GM10266 (cell line): ENCODE data around the gene PAX3.

ENCODE experiments used
- DNase-seq: peaks from one replicate; pipeline ENCODE4 v3.0.0; 2012; ENCODE audit errors: extremely low spot score
- TF ChIP-seq, protein P1 (sequence below): IDR thresholded peaks from 2 replicates; pipeline ENCODE4 v1.5.1; 2012; ENCODE audit warnings: mild to moderate bottlenecking, low read depth; ENCODE audit not compliant: control insufficient read depth, insufficient read depth; ENCODE audit errors: missing control alignments

Gene PAX3

DNA sequence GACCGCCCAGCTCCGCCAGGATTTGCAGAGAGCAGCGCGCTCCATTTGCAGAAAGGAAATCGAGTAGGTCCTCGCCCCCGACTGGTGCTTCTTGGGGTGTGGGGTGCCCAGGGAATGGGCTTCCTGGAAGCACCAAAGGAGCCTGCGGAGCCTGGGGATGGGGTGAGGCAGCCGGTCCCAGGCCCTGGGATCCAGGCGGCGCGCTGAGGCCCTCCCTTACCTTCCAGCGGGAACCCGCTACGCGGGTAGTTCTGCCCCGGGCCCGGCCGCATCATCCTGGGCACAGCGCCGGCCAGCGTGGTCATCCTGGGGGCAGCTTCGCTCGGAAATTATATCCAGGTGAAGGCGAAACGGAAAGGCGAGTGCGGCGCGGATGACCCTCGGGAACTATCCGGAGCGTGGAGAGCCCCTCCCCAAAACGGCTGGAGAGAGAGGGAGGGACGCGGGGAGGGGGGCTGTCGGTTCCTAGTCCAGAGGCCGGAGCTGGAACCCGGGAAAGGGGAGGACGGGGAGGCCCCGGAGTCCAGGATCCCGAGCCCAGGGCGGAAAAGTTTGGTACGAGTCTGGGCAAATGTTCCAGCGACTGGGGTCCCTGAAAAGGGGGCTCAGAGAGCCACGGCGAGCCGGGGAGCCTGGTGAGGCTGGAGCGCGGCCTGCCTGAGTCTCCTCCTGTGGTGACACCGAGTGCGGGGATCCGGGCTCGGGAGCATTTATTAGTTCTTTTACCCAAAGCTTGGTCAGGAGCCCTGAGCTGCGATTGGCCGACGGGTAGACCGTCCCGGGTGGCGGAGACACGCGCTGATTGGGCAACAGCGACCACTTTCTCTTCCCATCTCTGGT is at the start of gene PAX3:
TSS of gene PAX3 (minus strand) at position 688 of the 840 bp plus-strand sequence. CDS start at position 305, 383 bp downstream.
- TF ChIP-seq, protein P1, sequence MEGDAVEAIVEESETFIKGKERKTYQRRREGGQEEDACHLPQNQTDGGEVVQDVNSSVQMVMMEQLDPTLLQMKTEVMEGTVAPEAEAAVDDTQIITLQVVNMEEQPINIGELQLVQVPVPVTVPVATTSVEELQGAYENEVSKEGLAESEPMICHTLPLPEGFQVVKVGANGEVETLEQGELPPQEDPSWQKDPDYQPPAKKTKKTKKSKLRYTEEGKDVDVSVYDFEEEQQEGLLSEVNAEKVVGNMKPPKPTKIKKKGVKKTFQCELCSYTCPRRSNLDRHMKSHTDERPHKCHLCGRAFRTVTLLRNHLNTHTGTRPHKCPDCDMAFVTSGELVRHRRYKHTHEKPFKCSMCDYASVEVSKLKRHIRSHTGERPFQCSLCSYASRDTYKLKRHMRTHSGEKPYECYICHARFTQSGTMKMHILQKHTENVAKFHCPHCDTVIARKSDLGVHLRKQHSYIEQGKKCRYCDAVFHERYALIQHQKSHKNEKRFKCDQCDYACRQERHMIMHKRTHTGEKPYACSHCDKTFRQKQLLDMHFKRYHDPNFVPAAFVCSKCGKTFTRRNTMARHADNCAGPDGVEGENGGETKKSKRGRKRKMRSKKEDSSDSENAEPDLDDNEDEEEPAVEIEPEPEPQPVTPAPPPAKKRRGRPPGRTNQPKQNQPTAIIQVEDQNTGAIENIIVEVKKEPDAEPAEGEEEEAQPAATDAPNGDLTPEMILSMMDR, result no peak
- no peak for DNase-seq

DNA sequence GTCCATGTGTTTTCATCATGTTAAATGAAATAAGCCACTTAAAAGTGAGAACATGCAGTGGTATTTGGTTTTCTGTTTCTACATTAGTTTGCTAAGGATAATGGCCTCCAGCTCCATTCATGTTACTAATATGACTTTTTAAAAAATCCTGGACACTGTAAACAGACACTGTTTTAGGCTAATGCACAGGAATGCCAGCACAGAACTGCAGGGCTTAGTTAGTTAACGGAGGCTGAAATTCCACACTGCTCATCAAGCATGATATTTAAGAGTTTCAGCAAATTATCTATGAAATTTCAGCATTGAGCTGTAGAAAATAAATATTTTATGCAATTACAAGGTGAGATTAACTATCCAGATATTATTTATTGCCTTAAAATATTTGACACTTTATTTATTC is 42.5 kb upstream of the PAX3 start:
- DNase-seq, result no peak
- TF ChIP-seq, protein P1, result no peak

DNA sequence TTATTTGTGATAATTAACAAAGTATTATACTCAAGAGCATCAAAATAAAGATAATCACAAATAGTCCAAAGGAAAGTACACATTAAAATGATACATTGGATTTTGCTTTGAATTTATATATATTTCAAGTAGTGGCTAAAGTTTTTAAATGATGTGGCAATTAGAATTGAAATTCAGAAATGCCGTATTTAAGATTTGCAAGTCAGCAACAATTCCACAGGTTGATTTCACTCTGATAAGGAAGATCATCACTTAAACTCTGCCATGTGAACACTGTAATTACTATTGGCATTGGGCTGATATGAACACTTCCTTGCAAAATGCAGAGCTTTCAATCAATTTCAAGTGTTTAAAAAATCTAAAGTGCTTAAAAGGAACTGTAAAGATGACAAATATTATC is 39.6 kb upstream of the PAX3 start:
- DNase-seq, result no peak

DNA sequence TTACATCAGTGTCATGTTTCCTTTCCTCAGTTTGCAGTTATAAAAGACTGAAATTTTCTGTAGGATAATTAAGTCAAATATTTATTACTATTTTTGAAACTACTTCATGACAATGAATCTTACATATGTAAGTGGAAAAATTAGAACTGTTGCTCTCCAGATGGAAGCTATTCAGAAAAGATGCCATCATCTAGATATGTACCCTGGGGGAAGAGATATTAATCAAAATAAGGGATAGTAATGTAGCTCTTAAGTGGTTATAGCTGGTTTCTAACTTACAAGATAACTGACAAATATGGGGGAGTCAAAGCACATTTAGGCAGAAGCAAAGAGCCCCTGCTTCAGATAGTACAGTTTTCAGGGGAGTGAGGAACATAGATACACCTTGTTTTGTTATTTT is 38.1 kb upstream of the PAX3 start:
- TF ChIP-seq, protein P1, result no peak
- DNase-seq, result no peak

More for the DNA sequence above, 39.6 kb upstream of the PAX3 start:
- TF ChIP-seq, protein P1, result no peak

DNA sequence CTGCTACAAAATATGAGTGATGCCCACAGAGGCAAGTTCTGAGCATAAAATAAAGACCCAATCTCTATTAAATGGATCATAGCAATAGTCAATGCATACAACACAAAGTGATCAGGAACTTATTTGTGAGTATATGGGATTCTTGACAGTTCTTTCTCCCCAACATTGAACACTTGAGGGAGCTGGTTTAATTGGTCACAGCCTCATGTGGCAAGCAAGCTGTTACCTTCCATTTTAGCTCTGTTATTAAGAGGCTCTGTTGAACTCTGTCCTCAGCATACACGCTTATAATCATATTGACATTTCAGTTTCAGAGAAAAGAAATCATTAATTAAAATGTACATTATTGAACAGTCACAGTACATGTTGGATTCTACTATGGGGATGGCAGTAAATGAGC is 37.6 kb upstream of the PAX3 start:
- TF ChIP-seq, protein P1, result peak; percentile 16
- no peak for DNase-seq

DNA sequence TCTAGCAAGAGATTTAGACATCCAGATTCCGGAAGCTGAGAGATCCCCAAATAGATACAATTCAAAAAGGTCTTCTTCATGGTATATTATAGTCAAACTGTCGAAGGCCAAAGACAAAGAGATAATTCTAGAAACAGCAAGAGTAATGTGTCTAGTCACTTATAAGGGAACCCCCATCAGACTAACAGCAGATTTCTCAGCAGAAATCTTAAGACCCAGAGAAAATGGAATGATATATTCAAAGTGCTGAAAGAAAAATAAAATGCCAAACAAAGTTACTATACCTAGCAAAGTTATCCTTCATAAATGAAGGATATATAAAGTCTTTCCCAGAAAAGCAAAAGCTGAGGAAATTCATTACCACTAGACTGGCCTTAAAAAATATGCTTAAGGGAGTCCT is 36.1 kb upstream of the PAX3 start:
- no peak for DNase-seq
- TF ChIP-seq, protein P1, result no peak

DNA sequence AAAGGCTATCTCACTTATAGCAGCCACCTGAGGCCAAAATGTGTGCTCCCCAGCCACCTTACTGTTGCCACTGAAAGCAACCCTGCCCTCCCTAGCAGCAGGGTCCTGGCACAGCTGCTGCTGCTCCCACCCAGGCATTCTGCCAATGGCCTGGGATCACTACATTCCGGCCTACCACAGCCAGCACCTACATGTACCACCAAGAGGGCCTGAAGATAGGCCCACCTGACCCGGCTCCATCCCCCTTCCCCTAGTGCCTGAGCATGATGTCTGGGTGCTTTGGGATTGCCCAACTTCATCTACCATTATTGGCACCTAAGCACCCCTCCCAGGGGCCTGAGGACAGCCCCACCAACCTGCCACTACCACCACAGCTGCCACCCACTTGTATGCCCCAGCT is 34.6 kb upstream of the PAX3 start:
- TF ChIP-seq, protein P1, result no peak
- no peak for DNase-seq
